OCI-LY3 (cell line): ENCODE data around the gene ZNF346.
"Not testable (repeated sequence)": the region's sequence is repeated elsewhere in the genome, so short reads cannot be mapped to it uniquely, and the experiment has no call there.

Source experiments
- H2AFZ ChIP-seq: fragments of 200-600, 300-600 bp; shearing (Covaris generic); 2 replicates; pipeline ENCODE4 v1.6.0; 2014; ENCODE audit warnings: antibody characterized with exemption, low read depth, low read length
- H3K27ac ChIP-seq: fragments of 200-600, 300-600 bp; sonication (generic); 2 replicates; pipeline ENCODE4 v1.5.1; 2014; ENCODE audit warnings: mild to moderate bottlenecking, low read length, moderate library complexity, mixed read lengths
- H3K27me3 ChIP-seq: fragments of 200-600, 300-600 bp; sonication (generic); 2 replicates; pipeline ENCODE4 v1.6.1; 2014; ENCODE audit warnings: low read depth, low read length, mixed read lengths
- H3K36me3 ChIP-seq: fragments of 200-600, 300-600 bp; sonication (generic); replicated peaks from 2 replicates; pipeline ENCODE3; 2014; ENCODE audit warnings: low read depth, low read length, mixed read lengths
- H3K4me1 ChIP-seq: fragments of 300-600, 200-600 bp; sonication (generic); 2 replicates; pipeline ENCODE4 v1.6.1; 2014; ENCODE audit warnings: low read length, mixed read lengths
- H3K4me2 ChIP-seq: fragments of 200-600, 300-600 bp; sonication (generic); 2 replicates; pipeline ENCODE4 v1.6.1; 2014; ENCODE audit warnings: low read length, mixed read lengths
- H3K4me3 ChIP-seq: fragments of 300-600, 200-600 bp; sonication (generic); 2 replicates; pipeline ENCODE4 v1.5.1; 2014; ENCODE audit warnings: antibody characterized with exemption, mild to moderate bottlenecking, low read length, moderate library complexity
- H3K79me2 ChIP-seq: fragments of 300-600, 200-600 bp; shearing (Covaris generic); 2 replicates; pipeline ENCODE4 v1.6.1; 2014; ENCODE audit warnings: mild to moderate bottlenecking, low read length, mixed read lengths
- H3K9ac ChIP-seq: fragments of 300-600, 200-600 bp; shearing (Covaris generic); 2 replicates; pipeline ENCODE4 v1.6.0; 2014; ENCODE audit warnings: mild to moderate bottlenecking, low read length, moderate library complexity
- H3K9me3 ChIP-seq: fragments of 200-600, 300-600 bp; shearing (Covaris generic); 2 replicates; pipeline ENCODE4 v1.6.1; 2014; ENCODE audit warnings: low read length, mixed read lengths; ENCODE audit not compliant: insufficient read depth
- H4K20me1 ChIP-seq: fragments of 200-600, 300-600 bp; sonication (generic); 2 replicates; pipeline ENCODE4 v1.6.1; 2016; ENCODE audit warnings: low read length, mixed read lengths; ENCODE audit not compliant: insufficient read depth
- EZH2phosphoT487 ChIP-seq: fragments of 200-600 bp; shearing (Covaris generic); IDR thresholded peaks from 2 replicates; pipeline ENCODE4 v1.6.1; 2018; ENCODE audit warnings: antibody characterized with exemption, mixed run types, low read depth
- TF ChIP-seq, protein P1 (sequence below): fragments of 200-600, 300-600 bp; sonication (generic); IDR thresholded peaks from 2 replicates; pipeline ENCODE4 v1.5.1; 2014; ENCODE audit warnings: antibody characterized with exemption, low read length, low read depth

Gene ZNF346

DNA sequence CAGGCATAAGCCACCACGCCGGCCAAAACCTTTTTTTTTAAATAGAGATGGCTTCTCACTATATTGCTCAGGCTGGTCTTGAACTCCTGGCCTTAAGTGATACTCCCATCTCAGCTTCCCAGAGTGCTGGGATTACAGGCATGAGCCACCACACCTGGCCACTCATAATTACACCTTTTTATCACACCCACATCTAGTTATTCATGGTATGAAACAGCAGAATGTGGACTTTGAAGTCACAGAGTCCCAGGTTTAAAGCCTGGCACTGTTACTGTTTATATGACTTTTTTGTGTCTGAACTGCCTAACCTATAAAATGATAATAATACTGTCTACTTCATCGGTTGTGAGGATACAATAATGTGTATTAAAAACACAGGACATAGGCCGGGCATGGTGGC lies 23.1 kb downstream of the ZNF346 start:
- no peaks in the 10 kb centered on the region for H4K20me1 ChIP-seq
- no peak overlapping the region for H3K4me2 ChIP-seq
- H3K79me2 ChIP-seq, result no peaks in the 10 kb centered on the region
- peaks cover 39% of the 10 kb centered on the region for H3K36me3 ChIP-seq
- no peaks in the 10 kb centered on the region for H3K4me1 ChIP-seq
- H3K9me3 ChIP-seq, result no peaks in the 10 kb centered on the region
- H3K27ac ChIP-seq, result no peak overlapping the region
- H3K27me3 ChIP-seq, result no peaks in the 10 kb centered on the region
- TF ChIP-seq, protein P1, sequence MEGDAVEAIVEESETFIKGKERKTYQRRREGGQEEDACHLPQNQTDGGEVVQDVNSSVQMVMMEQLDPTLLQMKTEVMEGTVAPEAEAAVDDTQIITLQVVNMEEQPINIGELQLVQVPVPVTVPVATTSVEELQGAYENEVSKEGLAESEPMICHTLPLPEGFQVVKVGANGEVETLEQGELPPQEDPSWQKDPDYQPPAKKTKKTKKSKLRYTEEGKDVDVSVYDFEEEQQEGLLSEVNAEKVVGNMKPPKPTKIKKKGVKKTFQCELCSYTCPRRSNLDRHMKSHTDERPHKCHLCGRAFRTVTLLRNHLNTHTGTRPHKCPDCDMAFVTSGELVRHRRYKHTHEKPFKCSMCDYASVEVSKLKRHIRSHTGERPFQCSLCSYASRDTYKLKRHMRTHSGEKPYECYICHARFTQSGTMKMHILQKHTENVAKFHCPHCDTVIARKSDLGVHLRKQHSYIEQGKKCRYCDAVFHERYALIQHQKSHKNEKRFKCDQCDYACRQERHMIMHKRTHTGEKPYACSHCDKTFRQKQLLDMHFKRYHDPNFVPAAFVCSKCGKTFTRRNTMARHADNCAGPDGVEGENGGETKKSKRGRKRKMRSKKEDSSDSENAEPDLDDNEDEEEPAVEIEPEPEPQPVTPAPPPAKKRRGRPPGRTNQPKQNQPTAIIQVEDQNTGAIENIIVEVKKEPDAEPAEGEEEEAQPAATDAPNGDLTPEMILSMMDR, result no peak
- TF ChIP-seq EZH2phosphoT487, result no peak
- no peak overlapping the region for H3K9ac ChIP-seq
- H3K4me3 ChIP-seq, result no peak overlapping the region
- no peak overlapping the region for H2AFZ ChIP-seq

DNA sequence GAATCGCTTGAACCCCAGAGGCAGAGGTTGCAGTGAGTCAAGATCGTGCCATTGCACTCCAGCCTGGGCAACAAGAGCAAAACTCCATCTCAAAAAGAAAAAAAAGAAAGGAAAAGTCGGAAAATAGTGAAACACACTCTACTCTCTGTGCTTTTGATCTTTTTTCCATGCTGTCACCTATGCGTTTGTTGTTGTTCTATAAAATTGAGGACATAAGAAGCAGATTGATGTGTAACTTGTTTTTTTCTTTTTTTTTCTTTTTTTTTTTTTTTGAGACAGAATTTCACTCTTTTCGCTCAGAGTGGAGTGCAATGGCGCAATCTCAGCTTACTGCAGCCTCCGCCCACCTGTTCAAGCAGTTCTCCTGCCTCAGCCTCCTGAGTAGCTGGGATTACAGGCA lies 26.0 kb downstream of the ZNF346 start:
- H3K4me3 ChIP-seq, H3K27ac ChIP-seq, H3K4me2 ChIP-seq, H3K9ac ChIP-seq, H3K9me3 ChIP-seq, H3K27me3 ChIP-seq, H3K79me2 ChIP-seq, H3K4me1 ChIP-seq, H4K20me1 ChIP-seq, H2AFZ ChIP-seq: not testable (repeated sequence)
- peaks cover 24% of the 10 kb centered on the region for H3K36me3 ChIP-seq

DNA sequence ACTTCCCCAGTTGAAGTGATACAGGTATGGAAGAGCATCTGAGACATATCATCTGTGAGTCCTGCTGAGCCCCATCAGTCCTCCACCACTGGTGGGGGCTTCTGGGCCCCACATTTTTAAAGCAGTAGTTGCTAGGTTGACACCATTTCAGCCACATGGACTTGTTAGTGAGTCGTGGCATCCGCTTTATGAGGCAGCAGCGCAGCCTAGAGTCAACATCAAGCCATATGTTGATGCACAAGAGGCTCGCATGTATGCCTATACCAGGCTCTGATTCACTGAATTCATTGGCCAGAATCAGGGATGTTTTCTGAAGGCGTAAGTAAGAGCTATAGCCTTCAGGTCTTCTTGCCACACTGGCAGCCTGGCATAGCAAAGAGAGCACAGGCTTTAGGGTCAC lies 26.8 kb downstream of the ZNF346 start:
- no peak for TF ChIP-seq EZH2phosphoT487
- TF ChIP-seq, protein P1, result no peak

DNA sequence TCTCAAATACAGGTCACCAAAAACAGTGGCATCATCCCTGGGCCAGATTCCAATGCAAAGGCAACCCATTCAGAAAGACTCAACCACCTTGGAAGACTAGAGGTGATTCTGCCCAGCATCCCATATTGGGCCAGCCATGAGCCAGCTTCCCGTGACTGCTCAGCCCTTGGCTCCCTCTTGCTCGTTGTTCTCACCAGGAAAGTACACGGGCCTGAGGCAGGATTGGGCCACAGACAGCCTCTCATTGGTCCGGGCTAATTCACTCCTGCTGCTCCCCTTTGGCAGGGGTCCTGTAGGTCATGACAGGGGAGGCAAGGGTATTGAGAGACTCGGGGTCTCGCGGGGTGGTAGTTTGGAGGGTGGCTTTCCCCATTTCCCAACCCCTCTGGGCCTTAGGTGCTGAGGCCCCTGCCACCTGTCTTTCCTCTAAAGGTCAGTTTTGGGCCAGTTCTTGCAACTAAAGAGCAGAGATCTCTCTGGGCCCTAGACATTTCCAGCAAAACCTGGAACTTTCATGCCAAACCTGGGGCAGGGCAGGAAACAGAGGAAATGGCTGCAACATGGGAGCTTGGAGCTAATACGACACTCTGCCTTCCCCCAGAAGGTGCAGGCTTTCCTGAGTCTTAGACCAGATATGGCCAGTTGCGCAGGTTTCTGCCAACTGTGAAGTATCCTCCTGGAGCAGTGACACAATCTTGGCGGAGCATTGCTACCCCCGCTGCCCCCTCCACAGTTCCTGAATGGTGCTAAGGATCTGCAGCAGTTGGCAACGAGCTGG lies 42.2 kb downstream of the ZNF346 start:
- no peak overlapping the region for H3K4me3 ChIP-seq
- H3K79me2 ChIP-seq, result no peaks in the 10 kb centered on the region
- no peak overlapping the region for H2AFZ ChIP-seq
- H3K4me2 ChIP-seq, result no peak overlapping the region
- no peak for TF ChIP-seq EZH2phosphoT487
- TF ChIP-seq, protein P1, result no peak
- H3K27me3 ChIP-seq, result no peaks in the 10 kb centered on the region
- no peaks in the 10 kb centered on the region for H3K4me1 ChIP-seq
- no peaks in the 10 kb centered on the region for H4K20me1 ChIP-seq
- peaks cover 21% of the 10 kb centered on the region for H3K36me3 ChIP-seq
- no peaks in the 10 kb centered on the region for H3K9me3 ChIP-seq
- no peak overlapping the region for H3K9ac ChIP-seq
- no peak overlapping the region for H3K27ac ChIP-seq

More for the DNA sequence above, 26.8 kb downstream of the ZNF346 start:
- Histone ChIP-seq H3K79me2 (no peaks in the 10 kb centered on the region), H3K9me3 (no peaks in the 10 kb centered on the region), H3K36me3 (peaks cover 26% of the 10 kb centered on the region), H3K4me2 (no peak overlapping the region), H2AFZ (no peak overlapping the region), H4K20me1 (no peaks in the 10 kb centered on the region), H3K9ac (no peak overlapping the region), H3K27me3 (no peaks in the 10 kb centered on the region), H3K4me1 (no peaks in the 10 kb centered on the region), H3K4me3 (no peak overlapping the region), H3K27ac (no peak overlapping the region)
